GM18526 (cell line): ENCODE results near the gene LETMD1.

Source experiments
- POLR2A ChIP-seq: IDR thresholded peaks from 3 replicates; pipeline ENCODE4 v1.6.1; 2011; ENCODE audit not compliant: insufficient read length; ENCODE audit errors: extremely low read depth

Gene LETMD1

DNA sequence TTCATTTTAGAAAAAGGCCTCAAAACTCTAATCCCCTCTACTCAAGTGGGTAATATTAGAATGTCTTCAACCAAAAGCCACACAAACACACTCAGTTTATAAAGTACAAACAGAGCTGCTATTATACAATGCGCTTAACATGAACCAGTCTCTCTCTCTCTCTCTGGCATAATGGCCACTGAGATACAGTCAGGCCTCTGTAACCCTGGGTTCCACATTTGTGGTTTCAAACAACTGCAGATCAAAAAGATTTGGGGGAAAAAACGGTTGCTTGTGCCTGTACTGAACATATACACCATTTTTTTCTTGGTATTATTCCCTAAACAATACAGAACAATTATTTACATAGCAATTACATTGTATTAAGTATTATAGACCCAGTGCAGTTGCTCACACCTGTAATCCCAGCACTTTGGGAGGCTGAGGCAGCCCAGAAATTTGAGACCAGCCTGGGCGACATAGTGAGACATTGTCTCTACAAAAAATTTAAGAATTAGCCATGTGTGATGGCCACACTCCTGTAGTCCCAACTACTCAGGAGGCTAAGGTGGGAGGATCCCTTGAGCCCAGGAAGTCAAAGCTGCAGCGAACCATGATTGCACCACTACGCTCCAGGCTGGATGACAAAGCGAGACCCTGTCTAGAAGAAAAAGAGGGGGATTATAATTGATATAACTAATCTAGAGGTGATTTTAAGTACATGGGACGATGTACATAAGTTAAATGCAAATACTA, 27.5 kb upstream of the LETMD1 start:
- TF ChIP-seq POLR2A, result no peak

DNA sequence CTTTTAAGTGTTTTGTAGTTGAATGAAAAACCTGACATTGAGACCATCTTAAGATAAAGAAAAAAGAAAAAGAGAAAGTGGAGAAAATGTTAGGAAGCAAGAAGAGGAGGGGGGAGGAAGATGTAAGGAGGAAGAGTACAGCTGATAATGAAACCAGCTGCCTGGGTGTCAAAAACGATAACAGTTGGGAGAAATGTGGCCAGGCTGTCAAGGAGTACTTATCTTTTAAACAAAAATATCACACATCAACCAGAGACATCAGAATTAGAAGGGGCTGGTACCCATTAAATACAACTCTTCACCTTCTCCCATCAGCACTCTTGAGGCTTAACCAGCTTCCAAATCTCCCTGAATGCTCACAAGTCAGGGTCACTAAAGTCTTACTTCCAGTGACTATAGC, 26.4 kb upstream of the LETMD1 start:
- no peak for TF ChIP-seq POLR2A

DNA sequence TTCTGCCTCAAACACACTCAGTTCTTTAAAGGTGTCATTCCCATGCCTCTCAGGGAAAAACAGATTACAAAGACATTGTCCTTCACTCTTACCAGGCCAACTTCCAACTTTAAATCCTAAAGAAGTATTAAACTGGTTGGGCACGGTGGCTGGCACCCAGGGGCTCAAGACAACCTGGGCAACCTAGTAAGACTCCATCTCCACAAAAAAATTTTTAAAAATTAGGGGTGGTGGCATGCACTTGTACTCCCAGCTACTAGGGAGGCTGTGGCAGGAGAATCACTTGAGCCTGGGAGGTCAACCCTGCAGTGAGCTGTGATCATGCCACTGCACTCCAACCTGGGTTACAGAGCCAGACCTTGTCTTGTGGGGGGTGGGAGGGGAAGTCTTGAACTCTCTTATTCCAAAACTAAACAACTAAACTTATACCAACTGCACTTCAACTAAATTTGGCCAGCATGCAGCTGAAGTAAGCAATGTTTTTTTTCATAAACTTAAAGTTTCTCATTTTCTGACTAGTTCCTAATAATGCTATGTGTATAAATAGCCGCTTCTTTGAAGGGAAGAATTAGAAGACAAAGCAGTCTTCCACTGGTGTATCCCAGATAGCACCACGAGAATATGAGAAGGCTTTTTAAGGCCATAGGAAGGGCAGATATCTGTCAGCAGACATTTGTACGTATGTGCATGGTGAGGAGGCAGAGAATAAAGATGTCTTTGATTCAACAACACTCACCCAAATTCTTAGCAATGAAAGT, 24.3 kb upstream of the LETMD1 start:
- TF ChIP-seq POLR2A, result no peak

DNA sequence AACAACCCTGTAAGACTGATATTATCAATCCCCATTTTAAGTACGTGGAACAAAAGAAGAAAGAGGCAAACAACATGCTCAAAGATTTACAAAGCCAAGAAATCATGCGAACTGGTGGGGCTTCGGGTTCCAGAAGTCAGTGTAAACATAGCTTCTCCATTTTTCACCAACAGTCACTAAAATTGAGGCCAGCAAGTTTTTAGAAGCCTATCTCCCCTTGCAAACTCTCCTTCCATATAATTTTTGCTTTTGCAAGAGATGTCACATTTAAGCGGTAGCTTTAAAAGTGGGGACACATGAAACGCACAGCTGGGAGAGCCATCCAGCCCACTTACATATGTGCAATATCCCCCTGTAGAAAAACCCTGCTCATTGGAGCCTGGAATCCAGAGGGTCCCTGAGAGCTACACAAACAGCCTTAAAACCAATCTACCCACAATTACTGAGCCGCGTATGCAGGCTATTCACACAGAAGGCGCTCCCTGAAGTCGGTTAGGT, 22.7 kb upstream of the LETMD1 start:
- no peak for TF ChIP-seq POLR2A

DNA sequence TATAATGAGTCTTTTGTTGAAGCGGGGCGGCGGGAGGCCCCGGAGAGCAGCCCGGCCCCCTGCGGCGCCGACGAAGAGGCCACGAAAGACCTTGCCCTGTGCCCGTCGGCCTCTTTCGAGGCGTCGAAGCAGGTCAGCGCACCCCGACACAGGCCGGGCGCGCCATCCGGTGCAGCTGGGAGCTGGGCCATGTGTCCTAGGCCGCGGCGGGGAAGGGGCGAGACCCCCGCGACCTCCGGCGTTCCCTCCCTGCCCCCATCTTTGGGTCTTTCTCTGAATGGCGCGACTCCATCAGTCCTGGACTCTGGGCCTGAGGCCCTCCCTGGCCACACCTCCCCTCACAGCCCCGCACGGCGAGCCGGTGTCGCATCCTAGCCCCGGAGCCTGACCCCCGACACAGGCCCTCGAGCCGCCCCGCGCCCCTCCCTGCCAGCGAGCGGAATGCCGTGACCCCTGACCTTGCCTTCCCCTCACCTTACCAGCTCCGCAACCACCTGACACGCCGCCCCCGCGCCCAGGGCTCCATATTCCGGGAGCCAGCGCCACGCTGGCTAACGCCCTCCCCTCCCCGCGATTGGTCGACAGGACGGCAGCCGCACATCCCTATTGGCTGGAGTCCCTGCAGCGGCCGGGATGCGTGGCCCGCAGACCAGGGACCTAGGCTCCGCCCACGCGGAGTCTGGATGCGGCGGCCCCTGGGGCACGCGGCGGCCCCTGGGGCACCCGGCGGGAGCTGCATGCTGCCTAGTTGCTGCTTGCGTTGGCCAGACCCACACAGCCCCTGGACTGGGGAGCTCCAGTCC, 22.1 kb upstream of the LETMD1 start, which contains the start of gene SLC11A2:
SLC11A2 (minus strand) TSS at position 549 of the 803 bp plus-strand sequence. CDS start 15,656 bp downstream, outside the sequence.
- TF ChIP-seq POLR2A, result peak; percentile 71

DNA sequence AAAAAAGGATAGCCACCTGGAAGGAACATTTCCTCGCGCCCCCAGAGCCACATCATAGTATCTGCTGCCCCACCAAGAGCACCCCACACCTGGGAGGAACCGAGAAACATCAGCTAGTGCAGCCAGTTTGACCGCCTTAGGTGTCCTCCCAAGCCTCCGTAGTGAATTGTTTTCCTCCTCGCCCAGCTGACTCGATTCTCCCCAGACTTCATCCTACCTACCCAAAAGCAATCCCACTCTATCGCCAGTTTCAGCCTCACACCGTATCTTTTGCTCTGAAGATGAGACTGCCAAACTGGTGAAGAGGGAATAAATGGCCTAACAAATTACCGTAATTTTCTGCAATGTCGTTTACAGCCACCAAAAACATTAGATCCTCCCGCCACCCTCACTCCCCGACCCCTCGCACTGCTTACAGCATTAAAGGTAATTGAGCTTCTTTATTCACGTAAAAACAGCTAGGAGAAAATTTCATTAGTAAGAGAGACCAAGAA, 20.7 kb upstream of the LETMD1 start:
- TF ChIP-seq POLR2A, result no peak

DNA sequence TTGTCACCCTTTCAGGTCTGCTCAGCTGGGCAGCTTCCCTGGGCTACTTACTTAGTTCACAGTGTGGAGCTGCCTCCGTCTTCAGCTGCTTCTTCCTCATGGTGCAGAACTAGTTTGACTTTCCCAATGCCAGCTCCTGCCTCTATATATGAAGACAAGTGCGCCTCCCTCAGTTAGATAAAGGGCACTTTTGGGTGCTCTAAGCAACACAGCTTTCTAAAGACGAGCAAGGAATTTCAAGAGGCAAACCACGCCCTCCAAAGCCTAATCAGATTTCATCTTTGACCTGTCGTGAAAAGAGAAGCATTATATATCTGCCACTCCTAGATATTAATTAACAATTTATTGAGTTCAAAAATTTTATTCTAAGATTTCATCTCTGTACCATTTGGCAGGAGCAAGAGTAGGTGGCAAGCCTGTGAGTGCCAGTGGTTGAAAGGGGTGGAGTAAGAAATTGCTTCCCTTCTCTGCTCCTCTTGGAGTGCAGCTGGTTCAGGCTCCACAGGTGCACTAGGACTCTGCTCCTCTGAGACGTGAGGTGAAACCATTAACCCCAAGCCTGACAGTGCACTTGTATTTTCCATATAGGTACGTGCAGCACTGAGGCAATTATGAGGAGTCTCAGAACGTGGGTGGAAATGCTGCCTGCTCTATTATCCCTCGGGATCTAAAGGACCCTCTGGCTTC, 19.9 kb upstream of the LETMD1 start:
- TF ChIP-seq POLR2A, result no peak

DNA sequence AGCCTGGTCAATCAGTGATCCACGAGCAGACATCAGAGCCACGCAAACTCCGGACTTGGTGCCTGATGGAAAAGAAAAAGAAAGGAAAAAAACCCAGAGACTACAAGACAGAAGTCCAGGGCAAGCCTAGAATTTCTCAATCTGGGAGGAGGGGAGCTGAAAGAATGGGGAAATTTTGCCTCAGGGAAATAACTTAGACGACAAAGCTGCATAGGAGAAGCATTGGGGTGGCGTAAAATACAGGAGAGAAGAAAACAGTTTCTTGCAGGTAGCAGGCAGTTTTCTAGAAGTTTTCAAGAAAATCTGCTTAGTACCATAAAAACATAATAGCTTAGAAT, 19.3 kb upstream of the LETMD1 start:
- TF ChIP-seq POLR2A, result no peak

DNA sequence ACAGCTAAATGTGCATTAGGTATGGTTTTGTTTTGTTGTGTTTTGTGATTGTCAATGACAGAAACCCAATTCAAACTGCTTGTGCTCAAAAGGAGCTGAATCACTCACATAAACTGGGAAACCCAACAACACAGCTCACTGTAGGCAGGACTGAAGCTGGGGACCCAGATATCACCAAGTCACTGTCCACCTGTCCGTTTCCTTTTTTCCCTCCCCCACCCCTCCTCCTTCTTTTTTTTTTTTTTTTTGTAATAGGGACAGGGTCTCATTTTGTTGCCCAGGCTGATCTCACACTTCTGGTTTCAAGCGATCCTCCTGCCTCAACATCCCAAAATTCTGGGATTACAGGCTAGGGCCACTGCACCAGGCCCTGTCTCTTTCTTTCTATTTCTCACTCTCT, 15.1 kb upstream of the LETMD1 start:
- no peak for TF ChIP-seq POLR2A

DNA sequence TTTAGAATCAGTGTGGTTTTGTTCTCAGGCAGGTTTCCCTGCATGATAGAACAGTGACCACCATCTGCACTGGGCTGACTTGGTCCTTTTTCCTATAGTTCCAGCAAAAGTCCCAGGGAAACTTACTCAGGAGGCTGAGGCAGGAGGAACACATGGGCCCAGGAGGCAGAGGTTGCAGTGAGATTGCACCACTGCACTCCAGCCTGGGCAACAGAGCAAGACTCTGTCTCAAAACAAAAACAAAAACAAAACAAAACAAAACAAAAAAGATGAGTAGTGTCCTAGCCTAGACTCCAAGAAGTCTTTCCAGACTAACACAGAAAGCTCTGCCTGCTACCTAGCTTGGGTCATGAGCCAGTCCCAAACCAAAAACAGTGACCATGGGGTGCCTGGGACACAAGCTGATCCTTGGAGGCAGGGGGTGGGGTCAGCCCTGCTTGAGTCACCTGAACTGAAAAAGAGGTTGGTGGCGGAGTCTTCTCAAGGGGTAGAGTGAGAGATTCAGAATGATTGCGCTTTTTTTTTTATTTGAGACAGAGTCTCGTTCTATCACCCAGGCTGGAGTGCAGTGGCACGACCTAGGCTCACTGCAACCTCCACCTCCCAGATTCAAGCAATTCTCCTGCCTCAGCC, 14.6 kb upstream of the LETMD1 start:
- TF ChIP-seq POLR2A, result no peak

DNA sequence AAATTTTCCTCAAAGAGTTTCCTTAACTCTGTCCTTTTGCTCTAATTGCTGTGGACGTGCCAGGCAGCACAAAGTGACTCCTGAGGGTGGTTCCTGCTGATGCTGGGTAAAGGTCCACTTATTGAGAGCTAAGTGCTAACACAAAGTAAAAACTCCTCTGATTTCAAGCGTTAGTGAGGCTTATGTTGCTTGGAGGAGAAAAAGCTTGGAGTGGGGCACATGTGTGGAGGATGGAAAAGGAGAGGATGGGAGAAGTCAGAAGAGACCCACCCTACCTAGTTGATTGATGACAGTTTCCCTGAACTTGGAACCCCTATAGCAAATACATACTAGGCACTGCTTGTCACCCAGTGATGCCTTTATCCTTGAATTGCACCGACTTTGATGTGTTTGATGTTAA, 11.8 kb upstream of the LETMD1 start:
- no peak for TF ChIP-seq POLR2A

DNA sequence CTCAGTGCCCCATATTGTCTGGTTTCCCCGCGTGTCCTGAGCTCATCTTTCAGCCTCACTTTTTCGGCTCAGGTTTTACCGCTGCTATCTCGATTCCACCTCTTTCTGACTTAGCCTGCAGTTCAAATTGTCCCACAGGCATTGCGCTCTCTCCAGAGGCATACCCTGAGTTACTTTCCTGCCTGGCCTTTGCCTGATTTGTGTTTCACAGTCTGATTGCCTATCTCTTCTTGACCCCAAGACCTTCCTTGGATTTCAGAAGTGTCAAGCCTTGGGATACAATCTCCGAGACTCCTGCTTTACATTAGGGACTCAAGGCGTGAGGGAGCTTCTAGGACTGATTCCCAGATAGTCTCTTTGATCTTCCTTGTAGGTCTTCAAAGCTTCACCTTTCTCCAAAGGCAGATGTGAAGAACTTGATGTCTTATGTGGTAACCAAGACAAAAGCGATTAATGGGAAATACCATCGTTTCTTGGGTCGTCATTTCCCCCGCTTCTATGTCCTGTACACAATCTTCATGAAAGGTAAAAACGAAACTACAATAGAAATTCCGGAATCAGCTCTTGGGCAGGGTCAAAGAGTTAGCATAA, 629 bp downstream of the LETMD1 start:
- no peak for TF ChIP-seq POLR2A

DNA sequence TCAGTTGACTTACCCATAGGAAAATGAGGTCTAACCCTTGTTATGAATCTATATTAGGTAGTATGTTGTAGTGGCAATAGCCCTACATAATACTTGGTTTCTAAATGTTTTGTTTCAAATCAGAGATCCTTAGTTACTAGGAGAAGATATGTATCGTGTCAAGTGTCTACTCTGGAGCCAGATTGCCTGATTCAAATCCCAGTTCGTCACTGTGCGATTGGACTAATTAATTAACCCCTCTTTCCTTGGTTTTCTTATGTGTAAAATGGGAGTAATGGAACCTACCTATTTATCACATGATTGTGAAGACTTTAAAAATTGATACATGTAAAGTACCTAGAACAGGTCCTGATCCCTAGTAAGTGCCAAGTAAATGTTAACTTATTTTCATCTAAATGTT, 1.4 kb downstream of the LETMD1 start:
- TF ChIP-seq POLR2A, result no peak

DNA sequence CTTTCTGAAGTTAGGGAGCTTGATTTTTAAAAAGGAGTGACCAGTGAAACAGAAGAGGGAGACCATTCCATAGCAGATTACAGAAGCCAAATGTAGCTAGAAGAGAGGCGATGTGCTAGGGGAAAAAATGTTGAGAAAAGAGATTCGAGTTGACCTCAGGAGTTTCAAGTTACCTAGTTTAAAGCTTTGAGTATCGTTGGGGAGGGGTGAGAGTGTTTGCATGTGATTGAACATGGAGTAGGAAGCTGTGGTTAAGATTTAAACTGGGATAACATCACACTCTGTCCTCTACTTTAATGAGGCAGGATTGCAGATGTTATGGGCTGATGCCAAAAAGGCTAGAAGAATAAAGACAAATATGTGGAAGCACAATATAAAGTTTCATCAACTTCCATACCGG, 3.7 kb downstream of the LETMD1 start:
- TF ChIP-seq POLR2A, result no peak
